GM21528 (cell line): ENCODE measurements around the gene TCAF1.
"Not testable (repeated sequence)": the region's sequence is repeated elsewhere in the genome, so short reads cannot be mapped to it uniquely, and the experiment has no call there.

Experiments used
- ATAC-seq: cut with Tn5 transposase; IDR thresholded peaks from one replicate; pipeline ENCODE4 v1.9.1; 2021; ENCODE audit warnings: mild to moderate bottlenecking, moderate library complexity; ENCODE audit not compliant: unreplicated experiment, low FRiP score

Gene TCAF1

GRCh38 chr7:143871534-143871933 is 30.4 kb downstream of the TCAF1 start:
- ATAC-seq: not testable (repeated sequence)

- not testable (repeated sequence) for ATAC-seq
Measured at GRCh38 chr7:143857994-143858393, 44.0 kb downstream of the TCAF1 start.

- not testable (repeated sequence) for ATAC-seq
Measured at GRCh38 chr7:143855443-143855842, 46.5 kb downstream of the TCAF1 start.

GRCh38 chr7:143850682-143851081 is 51.3 kb downstream of the TCAF1 start:
- no peak for ATAC-seq

GRCh38 chr7:143849785-143850479 is 52.0 kb downstream of the TCAF1 start:
- ATAC-seq: no peak

GRCh38 chr7:143848192-143848591 is 53.8 kb downstream of the TCAF1 start:
- no peak for ATAC-seq

GRCh38 chr7:143846692-143847091 is 55.3 kb downstream of the TCAF1 start:
- no peak for ATAC-seq

- not testable (repeated sequence) for ATAC-seq
Measured at GRCh38 chr7:143841696-143842095, 60.3 kb downstream of the TCAF1 start.

- not testable (repeated sequence) for ATAC-seq
Measured at GRCh38 chr7:143840062-143840461, 61.9 kb downstream of the TCAF1 start.

- peak; percentile 75 for ATAC-seq
Measured at GRCh38 chr7:143837223-143837622, 64.8 kb downstream of the TCAF1 start.

GRCh38 chr7:143836622-143837021 is 65.4 kb downstream of the TCAF1 start:
- ATAC-seq: peak; percentile 89

- ATAC-seq: peak; percentile 41
Measured at GRCh38 chr7:143836088-143836487, 65.9 kb downstream of the TCAF1 start.

- ATAC-seq: not testable (repeated sequence)
Measured at GRCh38 chr7:143826578-143826977, 75.4 kb downstream of the TCAF1 start.

GRCh38 chr7:143824295-143825135 is 77.5 kb downstream of the TCAF1 start:
- ATAC-seq: not testable (repeated sequence)

GRCh38 chr7:143823634-143824294 is 78.2 kb downstream of the TCAF1 start:
- not testable (repeated sequence) for ATAC-seq

GRCh38 chr7:143821392-143822277 is 80.3 kb downstream of the TCAF1 start:
- ATAC-seq: not testable (repeated sequence)

- peak; percentile 67 for ATAC-seq
Measured at GRCh38 chr7:143817873-143818272, 84.1 kb downstream of the TCAF1 start.

- not testable (repeated sequence) for ATAC-seq
Measured at GRCh38 chr7:143816471-143817133, 85.4 kb downstream of the TCAF1 start.

GRCh38 chr7:143810639-143811038 is 91.3 kb downstream of the TCAF1 start:
- ATAC-seq: not testable (repeated sequence)
